Activated gamma-delta T cell treated with anti-CD3 and anti-CD28 coated beads, Interleukin-2, amount 50 U/mL, for 16 hours (primary cell): ENCODE results near the gene STMP1.

Experiments used
- DNase-seq: peaks from one replicate; pipeline ENCODE4 v3.0.0-alpha.2; 2020; ENCODE audit warnings: low read depth

STMP1 gene

GRCh38 chr7:135721198-135721820 is 59.0 kb downstream of the STMP1 start:
- no peak for DNase-seq

- no peak for DNase-seq
Measured at GRCh38 chr7:135723411-135723810, 61.1 kb downstream of the STMP1 start.
